A549 (cell line): Measurements from ENCODE around the gene LRATD1.

ENCODE experiments used
- BCL3 ChIP-seq: fragments of >200 bp; sonication (Bioruptor Twin); formaldehyde crosslinking; IDR thresholded peaks from 3 replicates; pipeline ENCODE4 v1.6.1; 2016
- BHLHE40 ChIP-seq: IDR thresholded peaks from 2 replicates; pipeline ENCODE4 v1.6.1; 2012; ENCODE audit warnings: low read depth, low read length, inconsistent platforms
- CEBPB ChIP-seq, 2 experiments: fragments of >200 bp in 1 of 2; sonication (Bioruptor Twin) in 1 of 2; formaldehyde crosslinking in 1 of 2; IDR thresholded peaks; 2 replicates each; pipeline ENCODE4 v1.6.1; 2012 to 2016
- CTCF ChIP-seq: fragments of >200 bp; sonication (Bioruptor Twin); formaldehyde crosslinking; IDR thresholded peaks from 3 replicates; pipeline ENCODE4 v1.5.1; 2016
- EHMT2 ChIP-seq: fragments of 200-600 bp; sonication (generic); IDR thresholded peaks from 2 replicates; pipeline ENCODE4 v1.6.1; 2016; ENCODE audit warnings: antibody characterized with exemption, low read depth, mild to moderate bottlenecking, moderate library complexity
- EP300 ChIP-seq, 2 experiments: fragments of >200 bp; sonication (Bioruptor Twin); formaldehyde crosslinking; IDR thresholded peaks; 2 replicates in 1 of 2; 3 replicates in 1 of 2; pipeline ENCODE4 v1.6.1; 2016 to 2017
- KDM1A ChIP-seq: fragments of 200-600 bp; sonication (generic); IDR thresholded peaks from 2 replicates; pipeline ENCODE4 v1.6.1; 2016; ENCODE audit warnings: low read depth, mild to moderate bottlenecking
- PBX3 ChIP-seq: IDR thresholded peaks from 2 replicates; pipeline ENCODE4 v1.6.1; 2012
- POLR2A ChIP-seq: IDR thresholded peaks from 2 replicates; pipeline ENCODE4 v1.6.1; 2012; ENCODE audit warnings: mild to moderate bottlenecking, low read length

- no peak for TF ChIP-seq BCL3
- TF ChIP-seq EHMT2, result no peak
- no peak for TF ChIP-seq CTCF
- no peak for TF ChIP-seq CEBPB (IDR thresholded peaks at IDR 0.05)
- no peak for TF ChIP-seq EP300 (IDR thresholded peaks at IDR 0.05)
- TF ChIP-seq POLR2A, result no peak
- no peak for TF ChIP-seq KDM1A
- TF ChIP-seq PBX3, result no peak
- no peak for TF ChIP-seq BHLHE40
These were observed 31.3 kb upstream of the LRATD1 start for GRCh38 chr2:14601156-14601770.
